PC-9 (cell line): ENCODE measurements around the gene APPL2. TPM values are rescaled to one million over a fixed set of nuclear protein-coding genes. Genes with fewer than 3 reads are reported as not detected.

ENCODE experiments used
- BruUV-seq: library from RNA; stranded (reverse); fragments of 400-500 nt; replicated peaks from 2 replicates; lab custom pipeline; 2021; lab: Mats Ljungman, UMichigan
- CTCF ChIA-PET: fragments of 300-600 bp; sonication (Branson Sonifier 250); formaldehyde crosslinking; loops from one replicate; lab custom pipeline; 2022; ENCODE audit warnings: antibody characterized with exemption; lab: Charles Lee
- POLR2A ChIA-PET: fragments of 300-600 bp; sonication (Branson Sonifier 250); formaldehyde crosslinking; loops from one replicate; lab custom pipeline; 2022; ENCODE audit warnings: antibody characterized with exemption; ENCODE audit not compliant: unreplicated experiment; lab: Charles Lee
- DNase-seq, 2 experiments: peaks; one replicate each; pipeline versions ENCODE4 v3.0.0 to v3.0.0-alpha.2; 2015 to 2022; ENCODE audit warnings: mixed read lengths in 1 of 2
- H2AFZ ChIP-seq: fragments of 200-600 bp; sonication (generic); 2 replicates; pipeline ENCODE4 v1.8.1; 2017; ENCODE audit warnings: antibody characterized with exemption
- H3F3A ChIP-seq: fragments of 200-600 bp; sonication (generic); 2 replicates; pipeline ENCODE4 v1.8.1; 2017; ENCODE audit warnings: antibody characterized with exemption, mild to moderate bottlenecking, low read depth; ENCODE audit not compliant: insufficient read depth
- H3K27ac ChIP-seq: fragments of 200-600 bp; sonication (generic); 2 replicates; pipeline ENCODE4 v1.6.1; 2016; ENCODE audit warnings: mixed run types
- H3K27me3 ChIP-seq: fragments of 200-600 bp; sonication (generic); 2 replicates; pipeline ENCODE4 v1.6.1; 2016; ENCODE audit warnings: low read depth, mixed run types; ENCODE audit not compliant: insufficient read depth
- H3K36me3 ChIP-seq: fragments of 200-600 bp; sonication (generic); 2 replicates; pipeline ENCODE4 v1.6.1; 2016; ENCODE audit warnings: low read depth, mixed run types
- H3K4me1 ChIP-seq: fragments of 200-600 bp; sonication (generic); replicated peaks from 2 replicates; pipeline ENCODE4 v1.6.1; 2016; ENCODE audit warnings: mixed run types; ENCODE audit not compliant: insufficient read depth
- H3K4me2 ChIP-seq: fragments of 200-600 bp; sonication (generic); 2 replicates; pipeline ENCODE4 v1.6.1; 2017; ENCODE audit warnings: mixed run types
- H3K4me3 ChIP-seq: fragments of 200-600 bp; sonication (generic); 2 replicates; pipeline ENCODE4 v1.6.1; 2016; ENCODE audit warnings: mixed run types
- H3K79me2 ChIP-seq: fragments of 200-600 bp; sonication (generic); 2 replicates; pipeline ENCODE4 v1.6.1; 2017; ENCODE audit warnings: low read depth, mixed run types
- H3K9me2 ChIP-seq: fragments of 200-600 bp; sonication (generic); 2 replicates; pipeline ENCODE4 v1.8.1; 2017; ENCODE audit warnings: mild to moderate bottlenecking; ENCODE audit not compliant: insufficient read depth
- H3K9me3 ChIP-seq: fragments of 200-600 bp; sonication (generic); 2 replicates; pipeline ENCODE4 v1.8.1; 2016; ENCODE audit warnings: low read depth; ENCODE audit not compliant: insufficient read depth
- H4K20me1 ChIP-seq: fragments of 200-600 bp; sonication (generic); 2 replicates; pipeline ENCODE4 v1.8.1; 2017; ENCODE audit not compliant: insufficient read depth
- EZH2 ChIP-seq: fragments of 200-600 bp; sonication (generic); IDR thresholded peaks from 2 replicates; pipeline ENCODE4 v1.8.0; 2017; ENCODE audit warnings: antibody characterized with exemption, low read depth
- intact Hi-C: fragments of 100-400 bp; cut with micrococcal nuclease; formaldehyde crosslinking; loops from one replicate; pipeline ENCODE4 v1.10.0; 2022; ENCODE audit not compliant: unreplicated experiment
- total RNA-seq: library from RNA; stranded (reverse); gene quantifications from 2 replicates; pipeline ENCODE4 v1.2.3, GENCODE V29; 2021
- TF ChIP-seq, protein P1 (sequence below): fragments of 200-600 bp; sonication (generic); conservative IDR thresholded peaks from 2 replicates; pipeline ENCODE4 v1.6.1; 2017; ENCODE audit warnings: mixed run types, antibody characterized with exemption, mild to moderate bottlenecking, moderate library complexity

APPL2 gene
- total RNA-seq, 1 experiment from 2014 or later, result 24.3 TPM

DNA sequence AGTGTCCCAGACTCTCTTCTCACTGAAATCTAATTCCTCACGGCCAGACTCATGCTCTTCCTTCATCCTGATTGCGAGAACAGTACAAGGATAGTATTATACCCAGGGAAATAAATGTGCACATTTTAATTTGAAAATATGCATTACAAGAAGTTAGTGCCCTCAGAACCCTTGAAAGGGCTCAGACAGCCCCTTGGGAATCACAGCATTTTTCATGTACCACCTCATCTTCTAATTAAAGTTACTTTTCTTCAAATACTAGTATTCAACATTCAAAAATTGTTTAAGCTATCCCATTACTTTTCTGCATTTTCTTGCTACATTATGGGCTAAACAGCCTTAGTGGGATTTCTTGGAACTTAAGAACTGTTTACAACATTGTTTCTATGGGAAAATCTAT is 1.7 kb upstream of the APPL2 start:
- no peaks in the 10 kb centered on the region for H4K20me1 ChIP-seq
- 0 out of 2 replicates have a peak, but pooled peaks cover 5% of the 10 kb centered on the region for H3F3A ChIP-seq
- H3K27ac ChIP-seq, result no peak overlapping the region
- peaks cover 7% of the 10 kb centered on the region; the same call in 1 of the 2 replicates for H3K27me3 ChIP-seq
- BruUV-seq, result no TSS peak
- peaks cover 15% of the 10 kb centered on the region for H3K4me1 ChIP-seq
- H2AFZ ChIP-seq, result no peak overlapping the region
- no peak for DNase-seq
- no peaks in the 10 kb centered on the region for H3K36me3 ChIP-seq
- ChIA-PET CTCF (no interaction called here), POLR2A (no interaction called here)
- TF ChIP-seq, protein P1, sequence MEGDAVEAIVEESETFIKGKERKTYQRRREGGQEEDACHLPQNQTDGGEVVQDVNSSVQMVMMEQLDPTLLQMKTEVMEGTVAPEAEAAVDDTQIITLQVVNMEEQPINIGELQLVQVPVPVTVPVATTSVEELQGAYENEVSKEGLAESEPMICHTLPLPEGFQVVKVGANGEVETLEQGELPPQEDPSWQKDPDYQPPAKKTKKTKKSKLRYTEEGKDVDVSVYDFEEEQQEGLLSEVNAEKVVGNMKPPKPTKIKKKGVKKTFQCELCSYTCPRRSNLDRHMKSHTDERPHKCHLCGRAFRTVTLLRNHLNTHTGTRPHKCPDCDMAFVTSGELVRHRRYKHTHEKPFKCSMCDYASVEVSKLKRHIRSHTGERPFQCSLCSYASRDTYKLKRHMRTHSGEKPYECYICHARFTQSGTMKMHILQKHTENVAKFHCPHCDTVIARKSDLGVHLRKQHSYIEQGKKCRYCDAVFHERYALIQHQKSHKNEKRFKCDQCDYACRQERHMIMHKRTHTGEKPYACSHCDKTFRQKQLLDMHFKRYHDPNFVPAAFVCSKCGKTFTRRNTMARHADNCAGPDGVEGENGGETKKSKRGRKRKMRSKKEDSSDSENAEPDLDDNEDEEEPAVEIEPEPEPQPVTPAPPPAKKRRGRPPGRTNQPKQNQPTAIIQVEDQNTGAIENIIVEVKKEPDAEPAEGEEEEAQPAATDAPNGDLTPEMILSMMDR, result no peak
- TF ChIP-seq EZH2, result no peak
- no peak overlapping the region for H3K4me2 ChIP-seq
- H3K4me3 ChIP-seq, result no peak overlapping the region
- H3K79me2 ChIP-seq, result peaks cover 23% of the 10 kb centered on the region
- 0 out of 2 replicates have a peak, but pooled peaks cover 5% of the 10 kb centered on the region for H3K9me3 ChIP-seq
- H3K9me2 ChIP-seq, result no peaks in the 10 kb centered on the region
- intact Hi-C loops, result no loop called here

DNA sequence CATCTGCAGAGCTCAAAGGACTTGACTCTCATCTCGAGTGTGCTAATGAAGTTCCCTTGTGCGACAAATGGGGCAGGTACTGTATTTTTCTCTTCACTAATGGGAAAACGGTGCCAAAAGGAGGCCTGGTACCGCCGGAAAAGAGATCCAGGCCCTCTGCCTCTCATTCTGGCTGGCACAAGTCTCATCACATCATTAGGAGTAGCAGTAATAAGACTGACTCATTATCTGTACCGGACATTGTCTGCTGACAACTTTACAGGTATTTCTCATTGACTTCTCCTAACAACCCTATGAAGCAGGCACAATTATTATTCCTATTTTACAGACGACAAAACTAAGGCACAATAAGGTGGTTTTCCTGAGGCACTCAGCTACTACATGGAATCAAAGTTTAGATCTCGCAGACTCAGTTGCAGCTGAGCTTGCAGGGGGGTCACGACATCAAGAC is 668 bp downstream of the APPL2 start:
- ChIA-PET POLR2A (no interaction called here), CTCF (no interaction called here)
- TF ChIP-seq EZH2, result no peak
- TF ChIP-seq, protein P1, result no peak
- Histone ChIP-seq H3K4me3 (peak overlapping the region; percentile 74), H3K27ac (0 out of 2 replicates have a peak overlapping the region, but pooled peaks have one; percentile 35), H3K27me3 (peaks cover 7% of the 10 kb centered on the region; the same call in 1 of the 2 replicates), H2AFZ (peak overlapping the region; percentile 84), H4K20me1 (no peaks in the 10 kb centered on the region), H3K9me3 (0 out of 2 replicates have a peak, but pooled peaks cover 5% of the 10 kb centered on the region), H3K9me2 (no peaks in the 10 kb centered on the region), H3K36me3 (no peaks in the 10 kb centered on the region), H3K4me1 (peaks cover 15% of the 10 kb centered on the region), H3F3A (0 out of 2 replicates have a peak, but pooled peaks cover 5% of the 10 kb centered on the region), H3K79me2 (peaks cover 35% of the 10 kb centered on the region), H3K4me2 (peak overlapping the region; percentile 77)
- BruUV-seq, result TSS peak; percentile 56
- intact Hi-C loops, result no loop called here
- no peak for DNase-seq

- intact Hi-C loops, result no loop called here
- Histone ChIP-seq H3K4me3 (peak overlapping the region; percentile 74; the same call in 1 of the 2 replicates), H3K79me2 (peaks cover 35% of the 10 kb centered on the region), H3K27me3 (no peaks in the 10 kb centered on the region), H3K9me3 (0 out of 2 replicates have a peak, but pooled peaks cover 5% of the 10 kb centered on the region), H3K9me2 (no peaks in the 10 kb centered on the region), H3K36me3 (0 out of 2 replicates have a peak, but pooled peaks cover under 1% of the 10 kb centered on the region), H3F3A (0 out of 2 replicates have a peak, but pooled peaks cover 5% of the 10 kb centered on the region), H4K20me1 (no peaks in the 10 kb centered on the region), H3K27ac (no peak overlapping the region), H2AFZ (0 out of 2 replicates have a peak overlapping the region, but pooled peaks have one; percentile 84), H3K4me1 (peaks cover 15% of the 10 kb centered on the region), H3K4me2 (peak overlapping the region; percentile 77)
- ChIA-PET CTCF (no interaction called here), POLR2A (interaction anchor here (0.6 kb wide), 1 partner anchor 873 kb away, joined by 4 read pairs; no protein-coding TSS in a partner anchor)
- DNase-seq, result no peak
- TF ChIP-seq, protein P1, result no peak
- TF ChIP-seq EZH2, result no peak
- no TSS peak for BruUV-seq
Measured at GRCh38 chr12:105234197-105234596, 1.8 kb downstream of the APPL2 start.
